Body of pancreas (tissue), 4 donors: Measurements from ENCODE around the gene BSPRY.

ENCODE experiments used
- CTCF ChIP-seq, 7 experiments: fragments of 450-650 bp in 4 of 7; fragments of 200-600 bp in 3 of 7; sonication (generic) in 3 of 7; IDR thresholded peaks; one replicate each; pipeline ENCODE4 v1.5.1; 2016 to 2019; ENCODE audit warnings: antibody characterized with exemption in 7 of 7
- POLR2A ChIP-seq, 3 donors: fragments of 450-650 bp; IDR thresholded peaks; one replicate each; pipeline ENCODE4 v1.6.1; 2016; ENCODE audit warnings: antibody characterized with exemption in 3 of 3, mild to moderate bottlenecking in 2 of 3

- TF ChIP-seq POLR2A (IDR thresholded peaks at IDR 0.05), result no peak
- no peak for TF ChIP-seq CTCF (IDR thresholded peaks at IDR 0.05)
Measured at GRCh38 chr9:113320051-113320450, 29.3 kb upstream of the BSPRY start.
